ENCODE results near the gene C16orf95.

C16orf95 gene

GRCh38 chr16:87325423-87325858 lies 8.2 kb upstream of the C16orf95 start:
- DNase-seq (ENCODE audit: low read depth in 1 of 2, low spot score in 1 of 2): no peak
- no peak for TF ChIP-seq JUND (IDR thresholded peaks at IDR 0.05; ENCODE audit: low read depth)
- in situ Hi-C loops (cut with HindIII; ENCODE audit: low pct_unique_long_range_greater_than_20kb, low sequenced_read_pairs): no loop called here

- peak; percentile 37 to 85 for DNase-seq (ENCODE audit: low read depth in 1 of 2, low spot score in 1 of 2)
- in situ Hi-C loops (cut with HindIII; ENCODE audit: low pct_unique_long_range_greater_than_20kb, low sequenced_read_pairs): no loop called here
- TF ChIP-seq JUND (IDR thresholded peaks at IDR 0.05; ENCODE audit: low read depth): no peak
Observed at GRCh38 chr16:87324411-87325275, 7.5 kb upstream of the C16orf95 start.

GRCh38 chr16:87323727-87324410 lies 6.7 kb upstream of the C16orf95 start:
- TF ChIP-seq JUND (IDR thresholded peaks at IDR 0.05; ENCODE audit: low read depth): no peak

GRCh38 chr16:87322833-87323726 lies 5.9 kb upstream of the C16orf95 start:
- in situ Hi-C loops (cut with HindIII; ENCODE audit: low pct_unique_long_range_greater_than_20kb, low sequenced_read_pairs): no loop called here
- no peak for DNase-seq (ENCODE audit: low read depth in 1 of 2, low spot score in 1 of 2)
- no peak for TF ChIP-seq JUND (IDR thresholded peaks at IDR 0.05; ENCODE audit: low read depth)

More at GRCh38 chr16:87323727-87324410, 6.7 kb upstream of the C16orf95 start:
- no peak for DNase-seq (ENCODE audit: low read depth in 1 of 2, low spot score in 1 of 2)
- in situ Hi-C loops (cut with HindIII; ENCODE audit: low pct_unique_long_range_greater_than_20kb, low sequenced_read_pairs): no loop called here

- TF ChIP-seq JUND (IDR thresholded peaks at IDR 0.05; ENCODE audit: low read depth): no peak
- DNase-seq (ENCODE audit: low read depth in 1 of 2, low spot score in 1 of 2): no peak
- in situ Hi-C loops (cut with HindIII; ENCODE audit: low pct_unique_long_range_greater_than_20kb, low sequenced_read_pairs): no loop called here
Observed at GRCh38 chr16:87322360-87322759, 5.2 kb upstream of the C16orf95 start.

GRCh38 chr16:87321336-87322107 lies 4.3 kb upstream of the C16orf95 start:
- DNase-seq (ENCODE audit: low read depth in 1 of 2, low spot score in 1 of 2): no peak
- no peak for TF ChIP-seq JUND (IDR thresholded peaks at IDR 0.05; ENCODE audit: low read depth)
- in situ Hi-C loops (cut with HindIII; ENCODE audit: low pct_unique_long_range_greater_than_20kb, low sequenced_read_pairs): no loop called here

GRCh38 chr16:87320510-87321227 lies 3.5 kb upstream of the C16orf95 start:
- TF ChIP-seq JUND (IDR thresholded peaks at IDR 0.05; ENCODE audit: low read depth): no peak
- no peak for DNase-seq (ENCODE audit: low read depth in 1 of 2, low spot score in 1 of 2)
- in situ Hi-C loops (cut with HindIII; ENCODE audit: low pct_unique_long_range_greater_than_20kb, low sequenced_read_pairs): no loop called here

GRCh38 chr16:87319997-87320491 lies 2.9 kb upstream of the C16orf95 start:
- no peak for TF ChIP-seq JUND (IDR thresholded peaks at IDR 0.05; ENCODE audit: low read depth)
- no peak for DNase-seq (ENCODE audit: low read depth in 1 of 2, low spot score in 1 of 2)
- in situ Hi-C loops (cut with HindIII; ENCODE audit: low pct_unique_long_range_greater_than_20kb, low sequenced_read_pairs): no loop called here

- in situ Hi-C loops (cut with HindIII; ENCODE audit: low pct_unique_long_range_greater_than_20kb, low sequenced_read_pairs): no loop called here
- no peak for DNase-seq (ENCODE audit: low read depth in 1 of 2, low spot score in 1 of 2)
- TF ChIP-seq JUND (IDR thresholded peaks at IDR 0.05; ENCODE audit: low read depth): no peak
Observed at GRCh38 chr16:87319011-87319410, 1.8 kb upstream of the C16orf95 start.

GRCh38 chr16:87317750-87318644 lies 805 bp upstream of the C16orf95 start:
- peak; percentile 47 to 54 for DNase-seq (ENCODE audit: low read depth in 1 of 2, low spot score in 1 of 2)
- in situ Hi-C loops (cut with HindIII; ENCODE audit: low pct_unique_long_range_greater_than_20kb, low sequenced_read_pairs): no loop called here
- no peak for TF ChIP-seq JUND (IDR thresholded peaks at IDR 0.05; ENCODE audit: low read depth)
